Right ventricle myocardium inferior (tissue), 1 donor: ENCODE data around the gene TVP23C. TPM values are rescaled to one million over a fixed set of nuclear protein-coding genes. Genes with fewer than 3 reads are reported as not detected.

ENCODE experiments used
- ATAC-seq: fragments of 200-7000 bp; cut with Tn5 transposase; one replicate; pipeline ENCODE4 v1.9.1; 2020; ENCODE audit warnings: mild to moderate bottlenecking, moderate library complexity
- DNase-seq: peaks from one replicate; pipeline ENCODE4 v3.0.0; 2021; ENCODE audit errors: missing footprints
- intact Hi-C: fragments of 100-400 bp; cut with DNase I; formaldehyde crosslinking; loops from one replicate; pipeline ENCODE4 v1.11.0; 2022
- total RNA-seq: library from RNA; stranded (reverse); fragmentation: NEBNext Ultra II Directional; extraction: Animal tissue kit (Norgen Biotek cat#: 25700); gene quantifications from one replicate; pipeline ENCODE4 v1.2.1, GENCODE V29; 2021
- donor health status: DM: no; HTN: yes; CAD: no; lungs with severe emphysema.

TVP23C gene
- total RNA-seq, 1 donor from 2014 or later: 4.1 TPM

DNA sequence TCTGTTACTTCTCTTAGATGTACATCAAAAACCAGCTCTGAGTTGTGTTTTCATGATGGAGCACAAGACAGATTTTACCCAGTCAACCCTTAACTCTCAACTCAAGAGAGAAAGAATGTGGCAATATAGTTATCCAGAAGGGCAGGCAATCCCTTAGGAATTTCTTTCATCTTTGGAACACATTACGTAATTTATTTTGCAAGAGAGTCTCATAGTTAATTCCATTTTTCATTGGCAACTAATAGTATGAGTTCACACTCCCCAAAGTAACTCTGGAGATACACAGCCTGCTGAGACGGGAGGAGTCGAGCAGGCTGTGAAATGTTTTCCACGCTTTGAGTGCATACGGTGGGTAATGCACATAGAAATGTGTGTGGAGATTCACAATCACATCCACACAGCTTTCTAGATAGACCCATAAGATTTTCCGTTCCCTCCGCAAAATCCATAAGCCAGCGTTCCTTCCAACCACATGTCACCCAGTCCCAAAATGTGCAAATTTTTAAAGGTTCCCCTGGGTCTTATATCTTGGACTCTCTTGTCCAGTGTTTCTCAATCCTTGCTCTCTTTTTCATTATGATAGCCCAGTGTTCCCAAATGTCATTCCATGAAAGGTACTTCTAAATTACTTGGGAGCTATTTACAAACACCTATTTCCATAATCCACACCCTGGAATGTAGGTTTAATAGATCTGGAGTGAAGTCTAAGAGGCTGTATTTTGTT lies 87.5 kb downstream of the TVP23C start:
- intact Hi-C loops: no loop called here
- ATAC-seq: peak; percentile 88

DNA sequence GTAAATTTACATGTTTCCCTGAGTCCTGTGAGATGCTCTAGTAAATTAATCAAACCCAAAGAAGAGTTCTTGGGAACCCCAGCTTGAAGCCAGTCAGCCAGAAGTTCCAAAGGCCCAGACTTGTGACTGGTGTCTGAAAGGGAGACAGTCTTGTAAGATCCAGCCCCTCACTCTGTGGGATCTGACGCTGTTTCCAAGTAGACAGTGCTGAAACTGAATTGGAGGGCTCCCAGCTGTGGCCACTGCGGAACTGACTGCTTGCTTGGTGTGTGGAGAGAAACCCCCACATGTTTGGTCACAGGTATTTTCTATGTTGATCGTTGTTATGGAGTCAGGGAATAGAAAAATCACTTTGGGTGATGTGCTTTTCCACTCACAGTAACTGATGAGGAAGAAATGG lies 90.4 kb downstream of the TVP23C start:
- ATAC-seq: no peak
- DNase-seq: no peak
- intact Hi-C loops: no loop called here

More for the DNA sequence above, 87.5 kb downstream of the TVP23C start:
- DNase-seq: no peak

DNA sequence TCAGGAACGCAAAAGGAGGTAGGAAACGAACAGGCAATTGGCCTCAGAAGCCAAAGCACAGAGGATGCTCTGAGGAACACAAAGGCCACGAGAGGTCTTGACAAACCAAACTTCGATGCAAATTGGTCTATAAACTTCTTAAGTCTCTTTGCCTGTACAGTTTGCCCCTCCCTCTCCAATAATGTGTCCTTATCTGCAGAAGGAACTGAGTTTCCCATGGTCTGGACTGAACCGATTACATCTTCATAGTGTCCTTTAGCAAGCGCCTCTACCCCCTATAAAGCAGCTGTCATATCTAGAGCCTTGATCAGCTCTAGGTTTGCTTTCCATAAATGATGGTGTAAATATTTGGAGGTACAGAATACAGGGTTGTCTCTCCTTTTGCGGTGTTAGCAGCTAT lies 92.7 kb downstream of the TVP23C start:
- intact Hi-C loops: no loop called here
- ATAC-seq (no peak), DNase-seq (no peak)

DNA sequence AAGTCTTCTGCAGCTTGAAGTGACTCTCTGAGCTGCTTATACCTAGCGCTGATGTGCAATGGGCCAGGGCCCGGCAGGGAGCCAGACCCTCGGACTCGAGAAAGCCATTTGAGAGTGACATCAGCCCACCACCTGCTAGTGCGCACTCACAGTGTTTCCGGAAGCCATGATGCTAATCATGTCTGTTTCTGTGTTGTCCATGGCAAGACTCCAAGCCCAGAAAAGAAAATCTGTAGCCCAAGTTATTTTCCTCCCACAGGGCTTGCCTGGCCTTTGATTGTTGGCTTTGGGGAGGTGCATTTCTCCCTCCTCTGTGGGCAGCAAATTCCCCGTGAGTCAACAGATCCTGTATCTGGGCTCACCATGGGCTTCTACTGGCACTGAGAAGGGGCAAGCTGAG lies 94.0 kb downstream of the TVP23C start:
- peak; percentile 36 for ATAC-seq
- intact Hi-C loops: no loop called here
- no peak for DNase-seq

DNA sequence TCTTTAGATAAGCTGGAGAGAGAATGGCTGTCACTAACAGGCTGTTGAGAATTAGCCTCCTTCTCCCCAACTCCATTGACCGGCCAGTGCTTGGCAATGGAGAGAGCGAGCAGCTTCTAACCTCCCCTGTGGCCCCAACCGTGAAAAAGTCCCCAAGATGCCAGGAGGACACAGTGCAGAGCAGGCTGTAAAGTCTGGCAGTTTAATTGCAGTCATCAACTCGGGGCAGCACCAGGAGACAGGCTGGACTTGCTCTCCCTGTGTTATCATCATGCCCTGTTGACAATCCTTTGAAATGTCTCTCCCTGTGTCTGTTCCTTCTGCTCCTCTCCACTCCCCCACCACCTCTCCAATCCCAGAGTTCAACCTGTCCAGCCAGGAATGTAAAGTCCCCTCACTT lies 95.2 kb downstream of the TVP23C start:
- ATAC-seq (peak; percentile 19), DNase-seq (no peak)
- intact Hi-C loops: no loop called here

DNA sequence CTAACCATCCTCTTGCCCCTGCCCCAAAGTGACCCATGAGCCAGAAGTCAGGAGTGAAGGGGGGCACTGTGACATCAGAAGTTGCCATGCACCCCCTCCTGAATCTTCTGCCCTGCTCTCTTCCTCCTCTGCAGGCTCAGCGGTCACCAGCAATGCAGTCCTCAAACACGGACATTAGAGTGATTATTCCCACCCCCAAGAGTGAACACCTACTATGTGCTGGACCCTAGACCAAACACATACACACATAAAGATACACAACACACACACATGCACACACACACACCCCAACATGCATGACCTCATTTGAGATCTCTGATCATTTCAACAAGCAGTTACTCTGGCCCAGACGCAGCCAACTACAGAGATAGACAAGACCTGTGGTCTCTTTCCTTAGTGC lies 95.7 kb downstream of the TVP23C start, which contains the start of gene CDRT4:
TSS of gene CDRT4 (minus strand) at position 30 of the 400 bp plus-strand sequence. CDS start 27,383 bp downstream, outside the sequence.
- intact Hi-C loops: no loop called here
- ATAC-seq (no peak), DNase-seq (no peak)

DNA sequence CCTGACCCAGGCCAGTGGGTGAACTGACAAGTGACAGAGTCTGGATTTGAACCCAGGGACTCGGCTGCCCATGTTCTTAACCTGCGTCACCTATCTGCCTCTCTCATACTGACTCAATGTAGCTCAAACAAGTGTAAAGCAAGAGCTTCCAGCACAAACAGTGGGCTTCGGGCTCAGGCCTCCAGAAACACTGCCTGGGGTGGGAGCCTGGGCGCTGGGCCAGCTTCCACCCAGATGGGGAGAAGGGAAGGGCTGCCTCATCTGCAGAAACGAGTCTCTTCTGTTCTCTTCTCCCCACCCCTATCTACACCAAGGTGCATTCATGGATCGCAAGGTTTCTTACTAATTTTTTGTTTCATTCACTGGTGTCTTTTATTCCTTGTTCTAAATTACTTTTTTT lies 97.2 kb downstream of the TVP23C start:
- no peak for ATAC-seq
- no peak for DNase-seq
- intact Hi-C loops: no loop called here

DNA sequence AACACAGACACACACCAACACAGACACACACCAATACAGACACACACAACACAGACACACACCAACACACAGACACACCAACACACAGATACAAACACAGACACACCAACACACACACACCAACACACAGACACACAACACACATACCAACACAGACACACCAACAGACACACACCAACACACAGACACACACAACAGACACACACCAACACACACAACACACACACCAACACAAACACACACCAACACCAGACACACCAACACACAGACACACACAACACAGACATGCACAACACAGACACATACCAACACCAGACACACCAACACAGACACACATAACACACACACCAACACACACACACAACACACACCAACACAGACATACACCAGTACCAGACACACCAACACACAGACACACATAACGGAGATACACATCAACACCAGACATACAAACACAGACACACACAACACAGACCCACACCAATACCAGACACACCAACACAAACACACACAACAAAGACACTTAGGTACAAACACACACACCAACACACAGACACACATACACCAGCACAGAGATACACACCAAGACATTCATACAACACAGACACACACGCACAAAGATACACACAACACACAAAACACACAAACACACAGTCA lies 98.1 kb downstream of the TVP23C start:
- DNase-seq (no peak), ATAC-seq (no peak)
- intact Hi-C loops: no loop called here

DNA sequence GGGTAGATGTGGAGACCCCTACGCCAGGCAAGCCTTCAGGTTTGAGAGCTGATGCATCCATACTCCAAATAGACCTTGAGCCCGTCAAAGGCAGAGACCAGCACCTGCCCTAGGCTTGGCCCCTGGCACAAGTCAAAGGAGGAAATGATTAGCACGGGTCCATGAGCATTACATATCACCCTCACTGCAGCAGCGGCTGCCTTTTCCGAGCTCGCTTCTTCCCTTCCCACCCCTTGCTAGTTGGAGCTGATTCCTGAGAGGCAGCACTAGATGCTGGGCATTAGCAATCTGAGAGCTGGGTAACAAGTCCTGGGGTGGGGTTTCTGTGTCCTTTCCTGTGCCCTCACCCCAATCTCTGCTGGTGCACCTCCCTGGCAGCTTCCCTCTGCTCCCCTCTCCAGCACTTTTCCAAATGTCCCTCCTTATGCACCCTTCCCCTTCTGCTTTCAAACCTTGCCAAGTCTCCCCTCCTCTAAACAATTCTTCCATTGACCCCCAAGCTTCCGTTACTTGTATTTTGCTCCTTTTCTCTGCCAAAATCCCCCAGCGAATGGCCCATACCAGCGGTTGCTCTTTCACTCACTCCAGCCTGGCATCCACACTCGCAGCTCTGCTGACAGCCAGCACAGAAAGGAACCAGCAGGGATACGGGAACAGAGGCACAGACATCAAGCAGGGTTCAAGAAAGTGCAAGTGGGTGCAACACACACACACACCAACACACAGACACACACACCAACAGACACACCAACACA lies 98.9 kb downstream of the TVP23C start:
- DNase-seq (no peak), ATAC-seq (peak; percentile 22)
- intact Hi-C loops: no loop called here

DNA sequence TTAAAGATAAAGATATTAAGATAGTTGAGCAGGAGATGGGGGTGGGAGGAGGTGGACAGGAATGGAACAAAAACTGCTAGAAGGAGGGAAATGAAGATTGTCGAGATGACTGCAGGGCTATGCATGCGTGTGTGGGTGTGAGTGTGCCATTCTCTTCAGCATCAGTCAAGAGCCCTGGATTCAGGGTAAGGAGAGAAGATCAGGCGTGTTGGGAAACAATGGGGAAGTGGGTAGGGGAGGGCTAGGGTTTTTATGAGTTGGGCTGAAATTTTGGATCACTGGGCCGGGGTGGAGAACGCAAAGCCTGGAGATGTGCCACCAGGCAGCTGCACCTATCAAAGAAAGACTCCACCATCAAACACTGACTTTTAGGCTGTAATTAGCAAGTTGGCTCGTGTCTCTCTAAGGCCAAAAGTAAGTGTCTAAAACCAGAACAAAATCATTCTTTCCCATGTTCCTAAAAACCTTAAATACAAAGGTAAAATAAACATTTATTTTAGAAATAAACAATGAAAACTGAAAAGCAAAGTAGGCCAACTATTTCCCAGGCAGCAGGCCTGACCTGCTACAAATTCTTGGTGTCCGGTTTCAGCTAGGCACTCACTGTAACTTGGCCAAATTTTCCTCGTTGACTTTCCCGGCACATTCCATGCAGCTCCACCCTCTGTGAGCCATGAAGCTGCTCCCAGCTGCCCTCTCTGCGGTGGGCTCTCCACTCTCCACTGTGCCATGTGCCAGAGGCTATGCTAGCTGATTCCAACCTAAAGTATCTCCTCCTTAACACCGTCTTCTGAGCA lies 100.1 kb downstream of the TVP23C start:
- DNase-seq: no peak
- peak; percentile 84 for ATAC-seq
- intact Hi-C loops: no loop called here

DNA sequence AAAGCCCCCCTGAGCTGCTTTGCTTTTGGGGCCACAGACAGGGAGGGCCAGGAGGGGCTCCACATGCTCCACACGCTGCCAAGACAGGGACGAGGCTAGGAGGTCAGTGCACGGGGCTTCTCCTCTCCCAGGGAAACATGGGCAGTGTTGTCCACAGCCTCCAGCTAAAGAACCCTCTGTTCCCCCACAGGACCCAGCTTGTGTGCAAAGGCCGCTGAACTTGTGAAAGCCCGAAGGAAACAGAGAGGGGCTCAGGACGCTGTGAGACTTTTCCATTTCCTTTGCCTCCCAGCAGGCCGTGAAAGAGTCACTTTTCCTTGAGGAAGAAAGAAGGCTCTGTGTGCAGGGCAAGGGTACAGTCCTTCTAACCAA lies 105.6 kb downstream of the TVP23C start:
- intact Hi-C loops: loop anchor here (5.0 kb wide), 2 partner anchors 45 to 195 kb away; no protein-coding TSS in a partner anchor

DNA sequence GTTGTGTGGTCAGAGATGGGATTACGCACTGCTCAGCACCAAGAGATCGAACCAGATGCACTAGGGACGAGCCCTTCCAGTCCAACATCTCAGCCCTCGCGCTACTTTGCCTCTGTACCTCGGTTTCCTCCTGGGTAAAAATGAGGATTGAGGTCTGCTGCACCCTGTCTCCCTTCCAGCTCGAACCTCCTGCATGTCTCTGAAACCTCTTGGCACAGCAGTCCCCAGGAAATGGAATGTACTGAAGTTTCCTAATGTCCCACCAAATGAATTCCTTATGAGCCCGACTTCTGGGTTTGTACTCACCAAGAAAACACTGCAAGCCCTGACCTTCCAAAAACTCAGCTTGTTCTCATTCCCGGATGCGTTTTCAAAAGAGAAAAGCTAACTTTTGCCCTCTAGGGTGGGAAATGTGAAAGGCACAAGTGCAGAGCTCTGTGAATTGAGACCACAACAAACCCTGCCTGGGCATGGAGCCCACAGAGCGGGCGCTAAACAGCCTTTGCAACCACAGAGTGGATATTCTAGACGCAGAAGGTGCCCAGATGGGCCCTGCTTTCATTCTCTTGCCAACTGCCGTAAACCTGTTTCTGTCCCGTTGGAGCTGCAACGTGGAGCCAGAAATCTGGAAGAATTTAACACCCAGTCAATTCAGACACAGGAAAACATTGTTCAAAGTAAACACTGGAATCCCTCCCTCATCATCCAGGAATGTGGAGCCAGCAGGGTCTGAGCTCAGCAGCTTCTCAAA lies 106.1 kb downstream of the TVP23C start:
- ATAC-seq: peak; percentile 71

More for the DNA sequence above, 105.6 kb downstream of the TVP23C start:
- peak; percentile 67 for ATAC-seq
- DNase-seq: no peak

DNA sequence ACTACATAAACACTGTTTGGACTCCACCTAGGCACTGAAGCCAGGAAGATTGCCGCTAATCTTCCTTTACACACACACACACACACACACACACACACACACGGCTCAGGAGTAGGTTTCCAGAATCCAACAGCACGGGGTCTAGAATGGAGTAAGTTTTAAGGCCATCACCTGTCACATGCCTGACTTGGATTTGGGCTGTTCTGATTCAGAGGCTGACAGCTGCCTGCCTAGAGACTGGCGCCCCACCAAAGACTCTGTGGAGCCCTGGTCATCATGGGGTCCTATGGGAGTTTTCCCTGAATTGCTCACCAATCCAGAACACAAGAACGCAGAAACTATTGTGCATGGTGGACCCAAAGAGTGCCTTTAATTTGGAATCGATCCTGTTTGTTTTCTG lies 106.8 kb downstream of the TVP23C start:
- intact Hi-C loops: loop anchor here (5.0 kb wide), 2 partner anchors 46 to 194 kb away; no protein-coding TSS in a partner anchor
- DNase-seq (no peak), ATAC-seq (peak; percentile 42)

More for the DNA sequence above, 106.1 kb downstream of the TVP23C start:
- intact Hi-C loops: loop anchor here (5.0 kb wide), 2 partner anchors 45 to 195 kb away; no protein-coding TSS in a partner anchor
- DNase-seq: no peak

DNA sequence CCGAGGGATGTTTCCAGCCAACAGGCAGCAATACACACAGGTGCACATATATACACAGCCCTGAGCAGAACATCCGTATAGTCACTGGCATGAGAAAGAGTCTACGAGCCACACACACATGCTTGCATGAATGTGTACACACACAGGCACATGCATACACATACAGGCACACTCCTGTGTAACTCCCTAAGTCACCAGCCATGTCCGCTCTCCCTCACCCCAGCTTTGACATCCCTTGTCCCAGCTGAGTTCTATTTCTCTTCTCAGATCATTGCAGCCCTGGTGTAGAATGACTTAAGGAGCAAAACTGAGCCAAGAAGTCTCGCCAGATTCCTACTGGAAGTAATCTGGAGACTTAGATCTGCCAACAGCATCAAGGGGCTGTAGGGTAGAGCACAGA lies 108.9 kb downstream of the TVP23C start:
- ATAC-seq: no peak
- intact Hi-C loops: no loop called here
- DNase-seq: no peak

DNA sequence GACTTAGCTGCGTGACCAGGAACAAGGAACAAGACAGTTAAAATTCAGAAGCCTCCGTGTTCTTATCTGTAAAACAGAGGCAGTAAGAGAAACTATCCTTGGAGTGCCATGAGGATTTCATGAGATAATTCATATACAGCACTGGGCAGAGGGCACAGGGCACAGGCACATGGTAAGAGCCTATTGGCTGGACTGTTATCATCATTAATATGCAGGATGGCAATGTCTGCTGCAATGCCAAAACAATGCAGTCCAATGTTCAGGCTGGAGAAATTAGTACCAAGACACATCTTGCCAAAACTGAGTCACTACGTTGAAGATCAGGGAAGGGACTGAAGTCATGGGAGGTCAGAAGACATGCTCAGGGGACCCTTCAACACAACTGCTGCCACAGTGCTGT lies 109.5 kb downstream of the TVP23C start:
- no peak for DNase-seq
- intact Hi-C loops: no loop called here
- no peak for ATAC-seq

DNA sequence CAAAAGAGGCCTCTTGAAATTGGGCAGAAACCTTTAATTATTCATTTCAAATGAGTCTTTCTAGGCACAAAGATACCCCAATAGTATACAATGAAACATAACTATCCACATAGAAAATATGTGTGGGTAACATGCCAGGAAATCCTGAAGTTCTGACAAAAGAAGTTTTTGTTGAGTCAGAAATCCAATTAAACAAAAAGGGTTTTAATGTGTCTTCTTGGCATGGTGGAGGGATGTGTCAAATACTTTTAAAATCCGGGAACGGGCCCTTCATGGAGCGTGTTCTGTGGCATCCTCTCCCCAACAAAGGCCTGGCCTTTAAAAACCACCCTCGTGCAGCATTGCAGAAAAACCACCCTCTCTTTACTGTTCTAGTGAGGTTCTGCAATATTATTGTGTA lies 110.0 kb downstream of the TVP23C start:
- intact Hi-C loops: no loop called here
- ATAC-seq: no peak
- DNase-seq: no peak

DNA sequence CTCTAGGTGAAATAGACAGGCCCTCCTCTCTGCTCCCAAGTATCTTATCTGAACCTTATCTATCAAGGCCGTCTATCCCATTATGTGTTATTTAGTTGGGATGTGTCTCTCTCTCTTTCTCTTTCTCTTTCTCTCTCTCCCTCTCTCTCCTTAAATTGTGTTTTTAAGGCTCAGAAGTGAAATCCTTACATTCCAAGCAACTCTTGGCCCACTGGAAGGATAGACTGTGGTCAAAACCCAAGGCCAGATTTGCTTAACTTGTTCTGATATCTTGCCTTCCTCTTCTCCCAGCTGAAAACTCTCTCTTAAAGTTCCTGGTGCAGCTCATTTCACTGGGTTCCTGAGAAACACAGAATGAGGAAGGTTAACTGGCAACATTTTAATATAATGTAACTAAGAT lies 110.5 kb downstream of the TVP23C start:
- intact Hi-C loops: no loop called here
- no peak for DNase-seq
- no peak for ATAC-seq
